IPS DF 4.7 (cell line): ENCODE results near the gene LCAT.

ENCODE experiments used
- DNase-seq: peaks from one replicate; pipeline ENCODE4 v3.0.0-alpha.2; 2013; ENCODE audit warnings: low spot score; ENCODE audit errors: extremely low read depth

Gene LCAT

GRCh38 chr16:67968400-67969253 lies 24.7 kb upstream of the LCAT start, which contains the start of gene SLC12A4:
Gene SLC12A4 (minus strand): TSS chr16:67968637. CDS start chr16:67968553, 84 bp downstream.
- no peak for DNase-seq

- no peak for DNase-seq
These were observed 24.1 kb upstream of the LCAT start for GRCh38 chr16:67967958-67968399.

GRCh38 chr16:67967183-67967957 lies 23.4 kb upstream of the LCAT start:
- no peak for DNase-seq

- DNase-seq, result no peak
These were observed 22.7 kb upstream of the LCAT start for GRCh38 chr16:67966549-67967182.

DNA sequence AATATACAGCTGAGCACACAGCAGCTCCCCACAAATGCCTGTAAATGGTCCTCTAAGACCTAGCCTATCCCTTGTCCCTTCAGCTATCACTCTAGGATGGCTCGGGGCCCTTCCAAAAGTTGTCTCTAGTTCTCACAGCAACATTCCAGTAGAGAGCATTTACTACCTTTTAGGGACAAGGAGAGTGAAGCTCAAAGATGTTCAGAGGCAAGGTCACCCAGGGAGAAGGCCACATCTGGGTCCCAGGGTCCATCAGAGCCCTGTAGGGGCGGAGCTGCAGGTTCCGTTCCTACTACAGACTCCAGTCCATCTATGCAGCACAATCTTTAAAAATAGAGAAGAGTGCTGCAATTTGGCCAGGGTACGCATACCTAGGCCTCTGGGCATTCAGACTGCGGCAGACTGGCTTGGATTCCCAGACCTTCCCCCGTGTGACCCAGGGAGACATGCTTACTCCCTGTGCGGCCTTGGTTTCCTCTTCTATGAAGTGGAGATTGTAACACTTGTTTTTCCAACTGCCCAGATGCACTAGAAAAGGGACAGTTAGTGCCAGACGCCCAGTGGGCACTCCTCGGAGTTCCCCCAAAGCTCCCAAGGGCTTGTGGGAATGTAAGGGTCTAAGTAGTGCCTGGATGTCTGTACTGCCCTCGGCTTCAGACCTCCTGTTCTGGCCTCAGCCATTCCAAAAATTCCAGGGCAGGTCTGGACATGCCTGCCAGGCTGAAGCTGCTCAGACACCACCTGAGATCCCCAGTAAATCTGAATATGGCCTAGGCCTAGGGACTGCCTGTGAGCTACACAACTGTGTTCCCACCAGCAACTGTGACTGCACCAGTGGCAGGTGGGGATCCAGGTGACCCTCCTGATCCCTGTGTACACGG lies 22.0 kb upstream of the LCAT start:
- no peak for DNase-seq

GRCh38 chr16:67964477-67965131 lies 20.7 kb upstream of the LCAT start:
- no peak for DNase-seq

GRCh38 chr16:67963662-67964321 lies 19.9 kb upstream of the LCAT start:
- DNase-seq, result no peak

GRCh38 chr16:67963292-67963661 lies 19.4 kb upstream of the LCAT start:
- no peak for DNase-seq

- DNase-seq, result no peak
These were observed 18.2 kb upstream of the LCAT start for GRCh38 chr16:67962135-67962534.

- no peak for DNase-seq
These were observed 17.6 kb upstream of the LCAT start for GRCh38 chr16:67961551-67961957.

- no peak for DNase-seq
These were observed 15.8 kb upstream of the LCAT start for GRCh38 chr16:67959536-67960329.

- no peak for DNase-seq
These were observed 13.7 kb upstream of the LCAT start for GRCh38 chr16:67957622-67958021.

- DNase-seq, result no peak
These were observed 10.7 kb upstream of the LCAT start for GRCh38 chr16:67954421-67955196.

GRCh38 chr16:67953641-67954375 lies 9.9 kb upstream of the LCAT start:
- DNase-seq, result no peak

DNA sequence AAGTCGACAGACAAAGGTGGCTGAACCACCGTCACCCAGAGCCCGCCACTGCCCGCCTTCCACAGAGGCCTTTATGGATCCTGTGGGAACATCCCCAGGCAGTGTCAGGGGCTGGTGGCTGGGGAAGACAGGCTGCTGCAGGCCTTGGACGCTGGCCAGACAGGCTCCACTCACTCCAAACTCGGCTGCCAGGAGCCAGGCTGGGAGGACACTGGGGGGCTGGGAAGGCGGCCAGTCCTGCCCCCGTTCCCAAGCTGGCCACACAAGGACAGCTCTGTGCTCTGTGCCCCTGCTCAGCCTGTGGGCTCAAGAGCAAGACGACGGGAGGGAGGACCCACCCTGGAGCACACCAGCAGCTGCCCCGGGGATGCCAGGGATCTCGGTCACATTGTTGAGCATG lies 7.6 kb upstream of the LCAT start:
- no peak for DNase-seq

DNA sequence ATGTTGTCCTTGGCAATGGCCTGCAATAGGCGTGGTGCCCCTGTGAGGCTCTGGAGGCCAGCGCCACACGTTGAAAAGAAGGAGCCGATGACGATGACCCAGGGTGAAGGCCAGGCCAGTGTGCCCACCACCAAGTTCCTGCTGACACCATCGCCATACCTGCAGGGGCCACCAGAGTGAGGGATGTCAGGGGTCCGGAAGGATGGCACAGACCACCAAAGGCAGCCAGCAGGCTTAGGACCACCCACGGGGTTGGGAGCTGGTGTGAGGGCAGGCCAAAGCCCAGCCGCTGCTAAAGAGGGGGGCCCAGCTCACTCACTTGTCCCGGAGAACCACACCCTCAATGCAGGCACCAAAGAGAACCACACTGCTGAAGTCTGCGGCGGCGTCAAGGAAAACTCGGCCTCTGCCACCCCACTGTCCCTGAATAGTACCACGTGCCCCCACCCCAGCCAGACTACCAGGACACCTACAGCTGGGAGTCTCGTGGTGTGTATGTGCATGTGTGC lies 6.5 kb upstream of the LCAT start:
- no peak for DNase-seq

GRCh38 chr16:67949645-67950044 lies 5.7 kb upstream of the LCAT start:
- no peak for DNase-seq
